Motor neuron (in vitro differentiated cells): ENCODE results near the gene ZBTB5. TPM values are rescaled to one million over a fixed set of nuclear protein-coding genes. Genes with fewer than 3 reads are reported as not detected.
"Not testable (repeated sequence)": the region's sequence is repeated elsewhere in the genome, so short reads cannot be mapped to it uniquely, and the experiment has no call there.

Experiments used
- ATAC-seq, 8 experiments: fragments of 200-7000 bp; cut with Tn5 transposase; replicated peaks in 6 of 8; 2 replicates each; pipeline ENCODE4 v1.8.0; 2021; ENCODE audit warnings: mild to moderate bottlenecking in 8 of 8, moderate library complexity in 8 of 8
- H3K27ac ChIP-seq, 2 donors: fragments of 250-450 bp; sonication (Bioruptor Pico); 2 replicates each; pipeline ENCODE4 v1.9.0; 2021; ENCODE audit warnings: antibody characterized with exemption in 2 of 2, mild to moderate bottlenecking in 2 of 2, moderate library complexity in 1 of 2
- H3K4me1 ChIP-seq, 2 donors: fragments of 250-450 bp; sonication (Bioruptor Pico); replicated peaks in 1 of 2; 2 replicates each; pipeline ENCODE4 v1.6.1; 2021; ENCODE audit warnings: antibody characterized with exemption in 2 of 2, mild to moderate bottlenecking in 2 of 2, moderate library complexity in 1 of 2
- H3K4me3 ChIP-seq, 5 donors: fragments of 250-450 bp; sonication (Bioruptor Pico); 2 replicates each; pipeline ENCODE4 v1.9.0; 2021; ENCODE audit warnings: antibody characterized with exemption in 5 of 5, mild to moderate bottlenecking in 5 of 5, moderate library complexity in 4 of 5
- WGBS, 10 experiments: fragments of 450-650 bp; shearing (Covaris generic); methylation state at CpG; one replicate each; pipeline ENCODE4 v1.0.0; 2022; 5-methylcytosine and 5-hydroxymethylcytosine counted together
- in situ Hi-C, 9 experiments: fragments of 400-800 bp; cut with MboI; loops; one replicate each; pipeline ENCODE4 v1.15.0; 2021; ENCODE audit warnings: low sequenced_read_pairs in 9 of 9, low pct_unique_long_range_greater_than_20kb in 2 of 9; ENCODE audit not compliant: unreplicated experiment in 9 of 9
- total RNA-seq, 8 experiments: library from RNA; unstranded; fragments of 300-600 nt; gene quantifications; 2 replicates each; pipeline versions ENCODE4 v1.2.3 to v1.2.4, GENCODE V29; 2022

ZBTB5 gene
- total RNA-seq, 8 experiments from 2014 or later, result 4.6 to 27.0 (median 19.9) TPM

DNA sequence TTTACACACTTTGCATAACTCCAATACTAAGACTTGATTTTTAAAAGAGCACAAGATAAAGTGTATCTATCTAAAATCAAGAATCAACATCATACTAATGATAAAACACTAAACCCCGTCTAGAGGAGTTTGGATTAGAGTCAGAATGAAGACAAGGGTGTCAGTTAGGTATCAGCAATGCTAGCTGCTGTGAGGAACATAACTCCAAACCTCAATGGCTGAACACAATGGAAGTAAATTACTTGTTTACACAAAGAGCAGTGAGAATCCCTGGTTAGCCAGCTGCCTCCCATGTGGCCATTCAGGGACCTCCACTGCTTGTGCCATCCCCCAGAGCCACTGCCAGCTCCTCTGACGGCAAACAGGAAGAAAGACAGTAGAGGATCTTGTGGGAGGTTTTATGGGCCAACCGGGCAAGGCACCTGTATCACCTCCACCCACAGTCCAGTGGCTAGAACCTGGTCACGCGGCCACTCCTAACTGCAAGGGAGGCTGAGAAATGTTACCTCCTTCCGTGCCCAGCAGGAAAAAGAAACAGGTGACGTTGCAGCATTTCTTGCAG is 66.7 kb downstream of the ZBTB5 start:
- Histone ChIP-seq H3K4me1 (no peaks in the 10 kb centered on the region), H3K4me3 (no peak overlapping the region), H3K27ac (no peak overlapping the region)
- no peak for ATAC-seq
- in situ Hi-C loops, result no loop called here
- WGBS, 10 experiments, result 0 to 92% (median 75%) methylated on average over 1 to 4 of the region's 7 CpGs; no CpG with 5 or more reads in 1 of the 10 experiments

DNA sequence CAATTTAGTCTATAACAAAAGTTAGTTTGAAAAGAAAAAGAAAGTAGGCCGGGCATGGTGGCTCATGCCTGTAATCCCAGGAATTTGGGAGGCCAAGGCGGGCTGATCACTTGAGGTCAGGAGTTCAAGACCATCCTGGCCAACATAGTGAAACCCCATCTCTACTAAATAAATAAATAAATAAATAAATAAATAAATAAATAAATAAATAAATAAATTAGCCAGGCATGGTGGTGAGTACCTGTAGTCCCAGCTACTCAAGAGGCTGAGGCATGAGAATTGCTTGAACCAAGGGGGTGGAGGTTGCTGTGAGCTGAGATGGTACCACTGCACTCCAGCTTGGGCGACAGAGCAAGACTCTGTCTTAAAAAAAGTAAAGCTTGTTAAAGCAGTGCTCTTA is 67.3 kb downstream of the ZBTB5 start:
- ATAC-seq, in situ Hi-C loops, H3K4me3 ChIP-seq, H3K4me1 ChIP-seq, H3K27ac ChIP-seq: not testable (repeated sequence)
- WGBS, 10 experiments, result 17 to 100% (median 100%) methylated on average over 1 to 2 of the region's 3 CpGs; no CpG with 5 or more reads in 4 of the 10 experiments

DNA sequence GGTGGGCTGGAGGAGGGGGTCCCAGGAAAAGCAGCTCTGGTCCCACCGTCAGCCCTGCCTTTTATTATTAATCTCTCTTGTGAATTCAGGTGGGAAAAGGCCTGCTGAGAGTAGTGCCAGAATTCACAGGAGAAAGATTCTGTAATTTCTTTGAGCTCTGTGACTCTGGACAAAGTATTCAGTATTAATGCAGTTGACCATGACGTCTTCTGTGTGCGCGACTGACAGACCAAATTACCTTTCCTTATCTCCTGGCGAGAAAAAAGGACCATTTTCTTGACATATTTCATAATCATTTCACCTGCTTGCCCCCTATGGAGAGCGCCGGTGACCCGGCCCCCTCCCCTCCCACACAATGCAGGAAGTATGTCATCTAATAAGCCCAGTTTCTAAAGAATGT is 69.6 kb downstream of the ZBTB5 start:
- ATAC-seq, result no peak
- in situ Hi-C loops, result no loop called here
- H3K4me1 ChIP-seq, result no peaks in the 10 kb centered on the region
- H3K27ac ChIP-seq, result no peak overlapping the region
- no peak overlapping the region for H3K4me3 ChIP-seq
- 45 to 100% (median 83%) methylated on average over 1 to 7 of the region's 8 CpGs; no CpG with 5 or more reads in 3 of the 10 experiments for WGBS, 10 experiments

DNA sequence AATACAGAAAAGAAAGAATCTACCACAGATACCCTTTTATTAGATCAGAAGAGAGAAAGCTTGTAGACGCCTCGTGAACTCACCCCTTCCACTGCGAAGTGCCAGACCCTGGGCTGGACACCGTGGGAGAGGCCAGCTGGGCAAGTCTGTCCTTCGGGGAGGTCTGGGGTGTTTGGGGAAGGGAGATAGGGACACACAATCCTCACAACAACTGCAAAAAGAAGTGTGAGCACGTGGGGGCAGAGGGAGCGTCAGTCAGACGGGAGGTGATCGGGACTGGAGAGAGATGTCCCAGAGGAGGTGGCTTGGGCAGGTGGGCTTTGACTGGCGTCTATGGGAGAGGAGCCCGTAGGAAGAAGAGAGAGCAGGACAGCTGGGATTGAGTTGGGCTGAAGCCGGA is 70.0 kb downstream of the ZBTB5 start:
- no peak overlapping the region for H3K27ac ChIP-seq
- in situ Hi-C loops, result no loop called here
- no peak for ATAC-seq
- no peak overlapping the region for H3K4me3 ChIP-seq
- no peaks in the 10 kb centered on the region for H3K4me1 ChIP-seq
- WGBS, 10 experiments, result 50 to 80% (median 65%) methylated on average over 1 to 3 of the region's 12 CpGs; no CpG with 5 or more reads in 4 of the 10 experiments

DNA sequence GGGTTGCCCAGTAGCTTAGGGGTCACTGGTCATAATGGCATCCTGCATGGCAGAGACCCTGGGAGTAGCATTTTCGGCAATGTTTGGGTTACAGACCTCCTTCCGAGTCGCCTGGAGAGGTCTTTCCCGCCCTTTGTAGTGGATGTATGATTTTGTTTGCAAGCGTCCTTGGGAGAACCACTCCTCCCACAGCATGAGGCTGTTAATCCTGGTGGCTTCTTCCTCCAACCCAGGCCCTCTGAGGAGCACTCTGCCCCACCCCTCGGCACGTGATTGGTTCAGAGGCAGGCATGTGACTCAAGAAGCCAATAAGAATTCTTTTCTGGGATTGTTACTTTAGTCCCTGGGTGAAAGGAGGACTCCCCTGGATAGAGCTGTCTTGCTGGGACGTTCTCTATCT is 73.0 kb downstream of the ZBTB5 start:
- no peak for ATAC-seq
- in situ Hi-C loops, result no loop called here
- no peak overlapping the region for H3K4me3 ChIP-seq
- H3K27ac ChIP-seq, result no peak overlapping the region
- 60 to 100% (median 86%) methylated on average over 1 to 5 of the region's 8 CpGs; no CpG with 5 or more reads in 5 of the 10 experiments for WGBS, 10 experiments
- no peaks in the 10 kb centered on the region for H3K4me1 ChIP-seq

DNA sequence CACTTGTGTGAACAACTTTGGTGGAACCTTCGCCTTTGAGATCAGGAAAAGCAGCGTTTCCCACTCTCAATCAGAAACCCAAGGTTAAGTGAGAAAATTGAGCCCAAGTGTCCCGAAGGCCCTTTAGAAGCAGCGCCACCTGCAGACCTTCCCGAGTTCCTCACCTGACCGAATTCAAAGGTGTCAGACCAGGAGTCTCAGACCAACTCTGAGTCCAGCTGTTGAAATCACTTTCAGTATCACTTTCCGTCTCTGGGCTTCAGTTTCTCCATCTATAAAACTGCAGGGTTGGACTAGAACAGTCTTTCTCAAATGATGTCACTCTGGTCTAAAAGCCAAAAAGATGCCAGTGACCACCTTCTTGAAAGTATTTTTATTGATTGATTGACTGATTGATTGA is 74.5 kb downstream of the ZBTB5 start:
- in situ Hi-C loops, result no loop called here
- no peak for ATAC-seq
- Histone ChIP-seq H3K4me3 (no peak overlapping the region), H3K27ac (no peak overlapping the region), H3K4me1 (no peaks in the 10 kb centered on the region)
- 7 to 100% (median 47%) methylated on average over 1 to 7 of the region's 7 CpGs for WGBS, 10 experiments

Other genes starting within 250 kb of the ZBTB5 start
- 100 to 1,000 TPM in 5 of 8 experiments, 10 to 100 TPM in 3; 69.7 to 150 (median 102) TPM for gene GRHPR, start 42.8 kb downstream of the ZBTB5 start, total RNA-seq
- gene POLR1E, start 20.5 kb upstream of the ZBTB5 start, total RNA-seq, result 10 to 100 TPM; 19.4 to 35.4 (median 24.9) TPM
- 10 to 100 TPM in 6 of 8 experiments, 1 to 10 TPM in 2; 7.6 to 20.6 (median 13.5) TPM for gene FBXO10, start 110.9 kb upstream of the ZBTB5 start, total RNA-seq
- 100 to 1,000 TPM; 121 to 314 (median 160) TPM for gene TOMM5, start 127.1 kb upstream of the ZBTB5 start, total RNA-seq
- 1 to 10 TPM in 2 of 8 experiments, under 1 TPM in 6; 0.09 to 4.1 (median 0.34) TPM for gene FRMPD1, start 185.5 kb upstream of the ZBTB5 start, total RNA-seq